H7 (cell line): ENCODE results near the gene DNAI1. TPM values are rescaled to one million over a fixed set of nuclear protein-coding genes. Genes with fewer than 3 reads are reported as not detected.
A peak's percentile ranks its signal among the peaks of the same experiment; 100 is the strongest.
"Not testable (repeated sequence)": the region's sequence is repeated elsewhere in the genome, so short reads cannot be mapped to it uniquely, and the experiment has no call there.

Experiments used
- DNase-seq: peaks from one replicate; pipeline ENCODE4 v3.0.0; 2012
- H3K27me3 ChIP-seq: 2 replicates; pipeline ENCODE4 v1.6.0; 2011; ENCODE audit warnings: mild to moderate bottlenecking, low read length; ENCODE audit not compliant: control insufficient read depth, insufficient read depth
- H3K36me3 ChIP-seq: replicated peaks from 2 replicates; pipeline ENCODE4 v1.5.1; 2011; ENCODE audit warnings: low read length; ENCODE audit not compliant: control insufficient read depth, insufficient read depth
- H3K4me3 ChIP-seq: 2 replicates; pipeline ENCODE4 v1.5.1; 2011; ENCODE audit warnings: low read depth, mild to moderate bottlenecking, control low read depth, low read length, moderate library complexity; ENCODE audit not compliant: insufficient read depth
- total RNA-seq: library from RNA; depleted of rRNA; stranded (reverse); fragments of >200 nt; shearing (Covaris generic); gene quantifications from 2 replicates; pipeline ENCODE4 v1.2.3, GENCODE V29; 2014; rRNA removed

The DNAI1 gene
- total RNA-seq: 0.35 and 0.96 TPM in 2 replicates

- Histone ChIP-seq H3K27me3 (peaks cover 4% of the 10 kb centered on the region), H3K4me3 (peak within 1 kb of the TSS; percentile 81), H3K36me3 (no peaks in the 10 kb centered on the region)
- peak; percentile 98 for DNase-seq
These were observed at the start of gene DNAI1, which contains the start of gene FAM219A for GRCh38 chr9:34458013-34458958. Gene DNAI1 (plus strand): TSS chr9:34458805. CDS start chr9:34459006, 201 bp downstream. Gene FAM219A (minus strand): TSS chr9:34458570. CDS start chr9:34458263, 307 bp downstream.

DNA sequence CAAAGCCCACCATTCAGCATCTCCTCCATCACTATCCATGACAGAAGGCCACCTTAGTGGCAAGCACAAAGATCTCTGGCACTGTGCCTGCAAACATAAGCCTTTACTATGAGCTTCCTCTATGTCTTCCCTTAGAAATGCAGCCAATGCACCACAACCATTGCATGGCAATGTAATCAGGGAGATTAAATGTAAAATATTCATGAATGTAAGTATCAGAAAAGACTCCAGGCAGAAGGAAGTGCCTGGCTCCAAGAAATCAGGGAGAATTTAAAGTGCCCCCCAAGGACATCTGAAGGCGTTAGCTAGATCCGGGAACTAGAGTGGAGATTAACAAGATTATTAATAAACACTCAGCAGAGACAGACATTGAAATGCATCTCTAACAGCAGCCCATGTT, 49.5 kb upstream of the DNAI1 start:
- DNase-seq: no peak
- Histone ChIP-seq H3K27me3 (no peaks in the 10 kb centered on the region), H3K36me3 (no peaks in the 10 kb centered on the region), H3K4me3 (no peak overlapping the region)

DNA sequence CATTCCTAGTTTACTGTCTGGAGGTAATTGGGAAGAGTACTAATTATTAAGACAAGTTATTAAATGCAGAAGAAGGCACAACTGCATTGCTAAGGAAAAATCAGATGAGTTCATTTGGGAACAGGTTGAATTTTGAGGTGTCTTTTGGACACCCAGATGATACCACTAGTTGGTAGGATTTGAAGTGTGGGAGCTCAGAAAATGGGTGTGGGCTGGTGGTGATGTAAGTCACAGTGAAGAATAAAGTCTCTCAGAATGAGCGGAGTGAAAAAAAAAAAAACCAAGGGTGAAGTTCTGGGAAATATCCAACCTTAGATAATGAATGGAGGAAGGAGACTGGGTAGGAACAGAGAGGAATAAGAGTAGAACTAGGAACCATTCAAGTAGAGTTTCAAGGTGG, 46.3 kb upstream of the DNAI1 start:
- Histone ChIP-seq H3K36me3 (no peaks in the 10 kb centered on the region), H3K4me3 (no peak overlapping the region), H3K27me3 (no peaks in the 10 kb centered on the region)
- no peak for DNase-seq

GRCh38 chr9:34413231-34413852, 45.3 kb upstream of the DNAI1 start:
- Histone ChIP-seq H3K36me3 (no peaks in the 10 kb centered on the region), H3K27me3 (no peaks in the 10 kb centered on the region), H3K4me3 (no peak overlapping the region)
- peak; percentile 81 for DNase-seq

DNA sequence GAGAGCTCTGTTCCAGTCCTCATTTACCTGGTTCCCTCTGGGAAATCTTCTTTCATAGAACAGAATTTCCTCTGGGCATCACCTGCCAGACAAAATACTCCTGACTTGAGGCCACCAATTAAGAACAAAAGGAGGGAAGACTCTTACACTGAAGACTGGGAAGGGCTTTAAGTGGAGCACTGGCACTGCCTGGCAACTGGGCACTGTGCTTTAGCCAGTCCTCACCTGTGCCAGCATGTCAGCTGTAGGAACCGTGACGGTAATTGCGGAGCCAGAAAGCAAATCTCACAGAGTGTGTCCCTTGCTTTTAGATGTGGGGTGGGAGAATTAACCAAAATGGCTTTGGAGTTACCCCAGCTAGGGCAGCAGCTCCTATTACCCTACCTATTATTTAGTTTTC, 40.9 kb upstream of the DNAI1 start:
- no peak for DNase-seq
- Histone ChIP-seq H3K36me3 (no peaks in the 10 kb centered on the region), H3K4me3 (no peak overlapping the region), H3K27me3 (no peaks in the 10 kb centered on the region)

GRCh38 chr9:34419716-34420504, 38.7 kb upstream of the DNAI1 start:
- Histone ChIP-seq H3K4me3 (no peak overlapping the region), H3K27me3 (no peaks in the 10 kb centered on the region), H3K36me3 (no peaks in the 10 kb centered on the region)
- no peak for DNase-seq

GRCh38 chr9:34426347-34427074, 32.1 kb upstream of the DNAI1 start:
- Histone ChIP-seq H3K27me3 (no peaks in the 10 kb centered on the region), H3K4me3 (no peak overlapping the region), H3K36me3 (no peaks in the 10 kb centered on the region)
- peak; percentile 68 for DNase-seq

DNA sequence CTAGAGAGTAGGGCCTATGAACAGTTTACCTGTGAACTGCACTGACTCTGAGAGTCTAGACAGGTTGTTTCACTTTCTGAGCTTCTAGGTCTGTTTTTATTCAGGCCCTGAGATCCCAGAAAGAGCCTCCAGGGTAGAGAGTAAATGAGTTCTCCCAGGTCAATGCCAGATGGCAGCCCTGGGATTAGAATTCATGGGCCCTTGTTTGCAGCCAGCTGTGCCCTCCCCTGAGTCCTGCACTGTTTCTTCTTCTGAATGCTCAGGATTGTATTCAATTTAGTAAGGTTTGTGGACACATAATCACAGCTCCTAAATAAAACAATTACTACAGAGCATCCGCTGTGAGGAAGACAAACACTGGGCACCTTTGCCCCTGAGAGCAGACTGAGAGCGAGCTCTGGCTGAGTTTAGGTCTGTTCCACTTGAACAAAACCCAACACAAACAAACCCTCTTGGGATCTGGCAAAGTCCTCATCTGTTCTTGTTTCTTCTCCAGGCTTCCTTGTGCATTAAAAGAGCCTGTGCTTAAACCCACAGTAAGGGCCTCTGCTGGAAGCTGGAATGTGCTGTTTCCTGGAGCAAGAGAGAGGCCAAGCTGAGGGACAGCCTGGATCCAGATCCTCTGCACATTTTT, 30.2 kb upstream of the DNAI1 start:
- H3K36me3 ChIP-seq: no peaks in the 10 kb centered on the region
- no peak overlapping the region for H3K4me3 ChIP-seq
- no peaks in the 10 kb centered on the region for H3K27me3 ChIP-seq
- DNase-seq: no peak

DNA sequence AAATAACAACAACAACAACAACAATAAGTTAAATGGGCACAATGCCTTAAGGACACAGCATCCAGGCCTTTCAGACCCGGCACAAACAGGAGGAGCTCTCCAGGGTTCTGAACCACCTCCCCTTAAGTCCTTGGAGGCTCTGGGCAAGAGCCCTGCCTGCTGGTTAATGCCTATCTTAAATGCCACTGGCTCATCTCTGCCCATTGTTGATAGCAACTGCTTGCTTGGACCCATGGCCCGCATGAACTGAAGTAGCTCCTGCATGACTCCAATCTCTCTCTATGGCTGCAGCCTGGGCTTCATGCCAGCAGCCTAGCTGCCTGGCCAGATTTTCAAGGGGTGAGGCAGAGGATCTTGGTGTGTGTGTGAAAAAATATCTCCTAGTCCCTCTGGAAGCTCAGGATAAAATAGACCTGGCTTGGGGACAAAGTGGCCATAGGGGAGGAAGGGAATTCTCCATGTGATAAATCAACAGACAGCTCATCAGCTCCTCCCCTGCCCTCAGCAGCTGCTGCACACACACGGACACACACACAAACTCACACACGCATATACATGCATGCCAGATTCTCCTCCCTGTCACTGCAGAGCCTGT, 27.7 kb upstream of the DNAI1 start:
- H3K27me3 ChIP-seq: no peaks in the 10 kb centered on the region
- H3K36me3 ChIP-seq: no peaks in the 10 kb centered on the region
- no peak overlapping the region for H3K4me3 ChIP-seq
- peak; percentile 79 for DNase-seq

DNA sequence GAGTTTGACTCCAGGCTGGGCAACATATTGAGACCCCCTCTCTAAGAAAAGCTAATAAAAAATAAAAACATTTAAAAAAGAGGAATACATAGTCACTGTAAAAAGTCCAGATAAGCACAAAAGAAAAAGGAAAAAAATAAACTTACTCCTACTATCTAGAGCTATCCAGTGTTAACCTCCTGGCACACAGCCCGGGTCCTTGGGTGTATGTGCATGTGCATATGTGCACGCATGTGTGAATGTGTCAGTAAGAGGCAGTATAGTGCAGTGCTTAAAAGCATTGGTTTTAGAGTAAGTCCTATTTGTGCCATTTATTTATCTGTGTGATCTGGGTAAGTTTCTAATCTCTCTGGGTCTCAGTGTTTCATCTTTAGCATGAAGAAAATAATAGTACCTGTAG, 26.9 kb upstream of the DNAI1 start:
- no peaks in the 10 kb centered on the region for H3K27me3 ChIP-seq
- no peak for DNase-seq
- no peak overlapping the region for H3K4me3 ChIP-seq
- no peaks in the 10 kb centered on the region for H3K36me3 ChIP-seq

DNA sequence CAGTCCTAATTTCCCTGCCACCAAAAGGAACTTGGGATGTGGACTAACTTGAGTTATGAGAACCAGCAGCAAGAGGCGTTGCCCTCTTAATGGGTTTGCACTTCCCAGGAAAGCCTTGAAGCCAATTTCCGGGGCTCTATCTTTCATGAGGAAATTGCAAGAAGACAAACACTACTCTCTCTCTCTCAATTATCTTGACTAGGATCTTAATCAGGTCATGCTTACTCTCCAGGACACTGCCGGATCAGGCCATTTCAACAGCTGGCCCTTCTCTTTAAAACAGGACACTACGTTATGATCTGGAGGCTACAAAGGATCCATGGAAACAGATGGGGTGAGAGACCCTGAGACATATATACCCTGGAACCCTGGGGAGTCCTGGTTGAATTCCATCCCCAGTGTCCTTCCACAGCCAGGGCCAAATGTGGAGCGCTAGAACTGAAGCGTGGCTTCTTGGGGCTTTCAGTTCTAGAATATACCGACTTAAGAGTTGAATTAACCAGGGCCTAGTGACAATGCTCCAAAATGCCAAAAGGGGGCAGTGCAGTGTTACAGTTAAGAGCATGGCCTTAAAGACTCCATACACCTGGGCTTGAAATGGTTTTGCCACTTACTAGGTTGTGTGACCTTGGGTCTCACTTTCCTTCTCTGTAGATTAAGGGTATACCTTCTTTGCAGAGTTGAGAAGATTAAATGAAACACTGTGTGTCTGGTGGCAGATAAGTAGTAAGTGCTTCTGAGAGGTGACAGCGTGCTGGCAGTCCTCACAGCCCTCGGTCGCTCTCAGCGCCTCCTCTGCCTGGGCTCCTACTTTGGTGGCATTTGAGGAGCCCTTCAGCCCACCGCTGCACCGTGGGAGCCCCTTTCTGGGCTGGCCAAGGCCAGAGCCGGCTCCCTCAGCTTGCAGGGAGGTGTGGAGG, 21.3 kb upstream of the DNAI1 start:
- no peaks in the 10 kb centered on the region for H3K27me3 ChIP-seq
- peak; percentile 87 for DNase-seq
- H3K4me3 ChIP-seq: no peak overlapping the region
- H3K36me3 ChIP-seq: no peaks in the 10 kb centered on the region

GRCh38 chr9:34437926-34438307, 20.7 kb upstream of the DNAI1 start:
- H3K36me3 ChIP-seq, H3K4me3 ChIP-seq, H3K27me3 ChIP-seq, DNase-seq: not testable (repeated sequence)

DNA sequence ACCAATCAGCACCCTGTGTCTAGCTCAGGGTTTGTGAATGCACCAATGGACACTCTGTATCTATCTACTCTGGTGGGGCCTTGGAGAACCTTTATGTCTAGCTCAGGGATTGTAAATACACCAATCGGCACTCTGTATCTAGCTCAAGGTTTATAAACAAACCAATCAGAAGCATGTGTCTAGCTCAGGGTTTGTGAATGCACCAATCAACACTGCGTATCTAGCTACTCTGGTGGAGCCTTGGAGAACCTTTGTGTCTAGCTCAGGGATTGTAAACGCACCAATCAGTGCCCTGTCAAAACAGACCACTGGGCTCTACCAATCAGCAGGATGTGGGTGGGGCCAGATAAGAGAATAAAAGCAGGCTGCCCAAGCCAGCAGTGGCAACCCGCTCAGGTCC, 20.1 kb upstream of the DNAI1 start:
- not testable (repeated sequence) for DNase-seq, H3K27me3 ChIP-seq, H3K4me3 ChIP-seq, H3K36me3 ChIP-seq
